ENCODE data around the gene RNF113B.

The RNF113B gene

DNA sequence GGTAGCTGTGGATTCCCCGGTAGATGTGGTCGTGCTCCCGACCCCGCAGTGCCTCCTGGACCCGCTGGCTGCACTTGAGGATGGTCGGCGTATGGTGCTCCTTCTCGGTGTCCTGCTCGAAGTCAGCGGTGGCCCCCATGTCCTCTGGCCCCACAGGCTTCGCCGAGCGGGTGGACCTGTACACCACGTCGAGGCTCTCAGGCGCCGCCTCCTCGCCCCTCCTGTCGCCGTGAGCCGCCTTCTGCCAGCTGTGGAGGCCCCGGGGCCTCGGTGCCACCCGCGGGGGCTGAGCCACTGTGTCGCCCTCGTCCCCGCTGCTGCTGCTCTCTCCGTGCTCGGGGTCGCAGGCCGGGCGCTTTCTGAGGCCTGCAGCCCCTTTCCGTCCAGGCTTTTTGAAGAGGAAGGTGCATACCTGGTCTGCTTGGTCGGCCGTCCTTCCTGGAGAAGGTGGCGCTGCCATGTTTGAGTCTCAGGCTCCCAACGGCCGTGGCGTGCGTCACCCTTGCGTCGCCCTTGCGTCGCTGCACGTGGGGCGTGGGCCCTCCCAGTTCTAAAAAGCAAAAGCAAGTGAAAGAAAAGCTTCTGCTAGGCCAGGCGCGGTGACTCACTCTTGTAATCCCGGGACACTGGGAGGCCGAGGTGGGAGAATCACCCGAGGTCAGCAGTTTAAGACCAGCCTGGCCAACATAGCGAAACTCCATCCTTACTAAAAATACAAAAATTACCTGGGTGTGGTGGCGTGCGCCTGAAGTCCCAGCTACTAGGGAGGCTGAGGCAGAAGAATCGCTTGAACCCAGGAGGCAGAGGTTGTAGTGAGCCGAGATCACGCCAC lies at the start of gene RNF113B:
RNF113B (minus strand) TSS at position 493 of the 832 bp plus-strand sequence; CDS start at position 460, 33 bp downstream.
- no peak for DNase-seq

DNA sequence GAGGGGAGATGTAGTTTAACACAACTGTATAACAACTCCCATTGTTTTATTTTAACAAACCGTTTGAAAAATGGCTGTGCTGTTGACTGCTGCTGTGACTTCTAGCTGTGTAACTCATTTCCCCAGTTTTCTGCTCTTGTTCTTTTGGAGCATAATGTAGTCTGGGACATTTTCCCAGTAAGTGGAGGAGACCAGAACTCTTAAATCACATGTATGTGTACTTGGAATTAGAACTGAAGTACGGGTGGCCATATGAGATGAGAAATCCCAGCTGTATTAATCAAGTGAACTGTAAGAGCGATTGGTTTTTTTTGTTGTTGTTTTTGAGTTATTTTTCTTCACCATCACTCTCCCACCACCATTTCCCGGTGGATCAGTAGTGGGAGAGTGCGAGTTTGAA lies 49.4 kb upstream of the RNF113B start:
- no peak for DNase-seq

DNA sequence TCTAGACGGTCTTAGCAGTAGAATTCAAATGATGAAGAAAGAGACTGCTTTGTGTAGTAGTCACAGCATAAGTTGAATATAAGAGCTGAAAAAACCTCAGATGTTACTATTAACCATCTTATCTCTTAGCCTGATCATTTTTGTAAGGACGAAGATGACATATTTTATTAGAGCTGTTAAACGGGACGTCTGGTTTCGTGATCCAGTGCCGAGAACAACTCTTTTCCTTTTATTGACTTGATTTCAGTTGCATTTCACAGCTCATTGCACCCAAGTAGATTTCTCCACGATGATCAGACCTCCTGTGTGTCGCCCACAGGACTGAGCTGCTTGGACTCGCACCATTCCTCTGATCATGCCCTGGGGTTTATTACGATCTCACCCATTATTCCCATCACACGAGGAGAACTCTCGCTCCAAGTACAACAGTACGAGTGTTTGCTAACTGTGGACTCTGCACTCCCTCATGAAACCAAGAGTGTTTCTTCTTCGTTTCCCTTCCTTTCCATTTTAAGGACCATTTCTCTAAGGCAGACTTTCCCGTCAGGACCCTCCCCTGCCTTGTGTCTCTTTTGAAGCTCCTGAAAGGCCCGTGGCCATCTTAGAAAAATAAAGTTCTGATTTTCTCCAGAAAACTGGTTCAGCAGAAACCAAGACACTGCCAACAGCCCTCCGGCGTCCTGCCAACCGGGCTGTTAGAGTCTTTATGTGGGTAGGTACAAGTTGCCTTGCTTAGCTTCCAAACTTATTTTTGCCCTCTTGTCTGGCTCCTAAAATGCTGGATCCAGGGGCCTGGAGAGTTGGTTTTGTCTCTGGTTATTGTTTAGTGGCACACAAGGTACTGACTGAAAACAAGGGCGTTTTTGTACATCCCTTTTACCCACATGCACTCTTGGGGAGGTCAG lies 48.2 kb upstream of the RNF113B start:
- no peak for DNase-seq

DNA sequence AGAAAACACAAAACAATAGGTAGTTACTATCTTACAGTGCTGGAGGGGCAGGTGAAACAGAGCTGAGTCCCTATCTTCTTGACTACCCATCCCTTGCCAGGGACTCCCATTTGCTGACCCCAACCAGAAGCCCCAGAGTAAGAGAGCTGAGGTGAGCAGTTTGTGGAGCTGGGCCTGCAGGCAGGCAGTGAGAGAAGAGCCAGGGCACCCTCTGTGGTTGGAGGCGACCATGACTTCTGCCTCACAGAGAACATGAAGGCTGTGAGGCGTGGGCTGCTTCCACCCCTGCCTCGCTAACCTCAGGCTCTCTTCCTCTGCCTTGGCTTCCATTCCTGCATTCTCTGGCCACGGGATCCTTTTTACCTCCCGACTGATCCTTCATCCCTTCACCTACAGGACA lies 47.5 kb upstream of the RNF113B start:
- DNase-seq = no peak

DNA sequence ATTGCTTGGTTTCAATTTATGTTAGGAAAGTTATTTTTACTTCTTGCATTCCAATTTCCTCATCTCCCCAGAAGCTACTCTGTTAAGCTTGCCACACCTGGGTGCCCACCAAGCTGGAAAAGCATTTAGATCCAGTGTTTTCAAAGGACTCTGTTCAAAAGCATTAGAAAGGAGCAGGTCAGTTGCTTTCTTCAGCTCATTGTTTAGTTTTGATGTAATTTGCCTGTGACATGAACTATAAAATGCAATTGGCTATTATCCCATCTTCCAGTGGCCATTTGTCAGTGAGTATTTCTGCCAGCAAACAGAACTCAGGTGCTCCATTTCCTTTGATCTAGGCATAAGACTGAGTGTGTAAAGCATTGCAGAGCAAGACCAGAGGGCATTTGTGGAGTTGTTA lies 46.7 kb upstream of the RNF113B start:
- no peak for DNase-seq

DNA sequence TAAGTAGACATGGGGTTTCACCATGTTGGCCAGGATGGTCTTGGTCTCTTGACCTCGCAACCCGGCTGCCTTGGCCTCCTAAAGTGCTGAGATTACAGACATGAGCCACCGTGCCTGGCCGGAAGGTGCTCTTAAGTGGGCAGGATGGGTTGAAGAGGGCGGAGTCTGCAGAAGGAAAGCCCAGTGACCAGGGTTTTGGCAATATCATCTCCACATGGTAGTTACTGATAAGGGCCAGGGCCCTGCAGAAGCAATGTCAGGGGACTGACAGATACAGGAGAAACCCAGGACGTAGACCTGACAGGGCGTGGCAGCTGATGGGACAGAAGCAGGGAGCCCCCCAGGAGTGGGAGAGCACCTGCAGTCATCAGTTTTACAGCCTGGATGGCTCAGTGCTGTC lies 45.7 kb upstream of the RNF113B start:
- no peak for DNase-seq

DNA sequence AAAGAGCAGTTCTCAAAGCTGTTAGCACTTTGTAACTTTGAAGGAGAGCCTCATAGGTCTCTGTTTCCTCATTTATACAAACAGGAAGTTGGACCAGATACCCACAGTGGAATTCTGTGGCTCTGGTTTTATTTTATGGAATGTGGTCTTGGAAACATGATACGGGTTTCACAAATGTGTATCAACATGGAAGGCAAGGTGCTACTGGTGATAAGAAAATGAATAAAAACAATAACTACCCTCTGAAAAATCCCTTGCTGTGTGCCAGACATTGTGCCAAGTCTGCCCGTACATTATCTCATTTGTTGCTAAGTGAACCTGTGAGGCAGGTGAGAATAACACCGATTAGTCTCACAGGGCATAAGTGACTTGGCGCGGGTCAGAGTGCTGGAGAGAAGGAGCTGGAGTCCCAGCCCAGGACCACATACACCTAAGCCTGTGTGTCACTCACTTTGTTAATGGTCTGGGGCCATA lies 45.0 kb upstream of the RNF113B start:
- no peak for DNase-seq

DNA sequence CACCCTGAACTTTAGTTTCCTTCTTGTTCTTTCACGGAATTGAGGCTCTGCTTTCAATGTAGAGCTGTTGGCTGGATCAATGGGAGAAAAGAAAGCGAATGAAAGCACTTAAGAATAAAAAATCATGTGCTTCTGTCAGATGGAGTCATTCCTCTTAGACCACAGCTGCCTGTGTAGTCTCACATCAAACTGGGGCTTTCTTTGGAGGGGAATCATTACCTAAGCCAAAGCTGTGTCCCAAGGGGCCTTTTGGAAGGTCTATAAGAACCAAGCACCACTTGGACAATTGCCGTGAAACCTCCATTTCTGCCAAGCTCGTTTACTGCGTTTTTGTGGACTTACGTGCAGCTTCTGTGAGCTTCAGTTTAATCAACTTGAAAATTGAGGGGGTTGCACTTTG lies 44.2 kb upstream of the RNF113B start:
- DNase-seq = no peak

DNA sequence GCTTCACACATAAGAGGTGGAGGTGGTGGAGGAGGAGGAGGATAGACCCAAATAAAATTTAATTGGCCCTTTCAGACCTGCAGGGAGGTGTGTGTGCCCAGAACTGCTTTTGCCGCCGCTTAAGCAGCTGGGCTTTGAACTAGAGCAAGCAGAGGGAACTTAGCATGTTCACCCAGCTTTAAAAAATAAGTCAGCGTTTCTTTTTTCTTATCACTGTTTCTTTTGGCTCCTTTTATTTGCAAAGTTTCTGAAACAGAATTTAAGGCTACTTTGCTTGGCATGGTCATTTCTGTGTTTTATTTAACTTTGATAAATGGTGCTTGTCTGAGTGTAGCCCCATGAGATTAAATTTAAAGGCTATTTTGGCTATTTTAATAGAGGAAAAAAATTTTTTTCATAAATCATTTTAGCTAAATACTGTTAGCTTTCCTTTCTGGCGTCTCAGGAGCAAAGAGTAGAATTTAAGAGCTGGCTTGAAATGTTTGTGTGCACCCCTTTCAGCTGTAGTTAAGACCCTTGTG lies 43.3 kb upstream of the RNF113B start:
- DNase-seq = no peak

DNA sequence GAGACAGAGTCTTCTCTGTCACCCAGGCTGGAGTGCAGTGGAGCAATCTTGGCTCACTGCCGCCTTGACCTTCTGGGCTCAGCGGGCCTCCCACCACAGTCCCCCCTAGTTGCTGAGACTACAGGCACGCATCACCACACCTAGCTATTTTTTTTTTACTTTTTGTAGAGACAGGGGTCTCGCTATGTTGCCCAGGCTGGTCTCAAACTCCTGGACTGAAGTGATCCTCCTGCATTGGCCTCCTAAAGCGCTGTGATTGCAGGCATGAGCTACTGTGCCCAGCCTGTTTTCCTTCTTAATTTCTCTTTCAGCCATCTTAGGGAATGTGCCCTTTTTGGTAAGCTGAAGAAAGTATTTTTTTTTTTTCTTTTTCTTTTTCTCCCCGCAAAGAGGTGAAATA lies 42.6 kb upstream of the RNF113B start:
- no peak for DNase-seq

DNA sequence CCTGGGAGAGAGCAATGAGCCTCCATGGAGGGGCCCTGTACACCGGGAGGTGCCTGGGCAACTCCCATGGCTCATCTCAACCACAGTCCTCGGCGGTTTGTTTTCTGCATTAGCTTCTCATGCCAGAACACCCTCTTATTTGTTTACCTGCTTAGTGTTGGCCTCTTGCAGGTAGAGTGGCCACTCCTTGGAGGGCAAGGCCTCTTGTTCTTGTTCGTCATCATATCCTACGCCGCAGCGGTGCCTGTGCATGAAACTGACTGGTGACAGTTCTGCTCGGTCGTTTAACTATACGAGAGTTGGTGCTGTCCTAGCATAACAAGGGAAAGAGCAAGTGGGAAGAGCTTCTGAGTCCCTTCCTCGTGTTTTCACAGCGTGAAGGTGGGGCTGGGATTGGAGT lies 40.5 kb upstream of the RNF113B start:
- peak; percentile 48 for DNase-seq

DNA sequence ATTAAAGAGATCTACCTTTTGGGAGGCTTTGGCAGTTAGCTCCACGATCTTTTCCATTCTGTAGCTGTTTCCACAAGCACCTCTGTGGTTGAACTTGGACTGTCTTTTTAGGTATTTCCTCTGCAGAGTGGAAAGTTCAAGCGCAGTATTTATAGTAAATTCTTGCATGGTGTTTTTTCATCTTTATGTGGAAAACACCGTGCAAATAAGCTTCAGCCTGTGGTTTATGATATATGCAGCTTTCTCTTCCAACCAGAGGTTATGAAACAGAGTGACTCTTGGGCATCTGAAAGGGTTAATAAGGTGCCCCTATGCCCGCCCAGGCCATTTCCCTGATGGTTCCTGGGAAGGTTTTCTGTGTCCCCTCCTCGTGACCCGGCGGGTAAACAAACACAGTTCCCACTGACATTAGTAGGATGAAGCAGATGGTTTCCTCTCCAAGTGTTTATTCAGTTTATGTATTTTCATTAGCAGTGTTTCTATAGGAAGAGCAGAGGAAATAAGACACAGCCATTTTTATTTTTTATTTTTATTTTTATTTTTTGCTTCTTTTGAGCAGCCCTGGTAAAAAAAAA lies 39.7 kb upstream of the RNF113B start:
- peak; percentile 42 for DNase-seq

DNA sequence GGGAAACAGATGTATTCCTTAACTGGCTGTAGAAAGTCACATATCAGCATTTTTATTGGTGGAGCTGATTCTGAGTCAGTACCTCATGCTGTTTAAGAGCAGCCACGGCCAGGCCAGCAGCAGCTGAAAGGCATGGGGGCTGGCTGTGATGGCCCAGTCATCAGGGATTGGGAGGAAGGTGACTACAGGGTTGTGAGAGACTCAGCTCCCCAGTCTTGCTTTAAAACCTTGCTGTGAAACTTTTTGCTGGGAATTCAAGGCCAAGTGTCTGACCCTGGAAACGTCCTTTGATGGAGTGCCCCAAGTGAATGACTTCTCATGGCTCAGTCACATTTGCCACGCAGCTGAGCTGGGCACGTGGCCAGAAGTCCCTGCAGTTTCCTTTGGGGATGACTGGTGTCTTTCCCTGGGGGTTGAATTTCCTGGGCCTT lies 39.1 kb upstream of the RNF113B start:
- no peak for DNase-seq

DNA sequence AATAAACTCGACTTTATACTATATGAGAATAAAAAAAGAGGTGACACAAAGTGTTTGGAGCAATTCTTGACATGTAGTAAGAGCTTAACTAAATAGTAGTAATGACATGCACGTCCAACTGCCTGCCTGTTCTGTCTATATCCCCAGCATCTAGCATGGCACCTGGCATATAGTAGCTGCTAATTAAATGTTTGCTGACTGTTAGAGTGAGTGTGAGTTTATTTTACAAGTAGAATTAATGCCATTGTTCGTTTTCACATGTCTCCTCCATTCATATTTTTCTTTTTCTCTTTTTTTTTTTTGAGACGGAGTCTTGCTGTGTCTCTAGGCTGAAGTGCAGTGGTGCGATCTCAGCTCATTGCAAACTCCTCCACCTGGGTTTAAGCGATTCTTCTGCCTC lies 38.4 kb upstream of the RNF113B start:
- no peak for DNase-seq

DNA sequence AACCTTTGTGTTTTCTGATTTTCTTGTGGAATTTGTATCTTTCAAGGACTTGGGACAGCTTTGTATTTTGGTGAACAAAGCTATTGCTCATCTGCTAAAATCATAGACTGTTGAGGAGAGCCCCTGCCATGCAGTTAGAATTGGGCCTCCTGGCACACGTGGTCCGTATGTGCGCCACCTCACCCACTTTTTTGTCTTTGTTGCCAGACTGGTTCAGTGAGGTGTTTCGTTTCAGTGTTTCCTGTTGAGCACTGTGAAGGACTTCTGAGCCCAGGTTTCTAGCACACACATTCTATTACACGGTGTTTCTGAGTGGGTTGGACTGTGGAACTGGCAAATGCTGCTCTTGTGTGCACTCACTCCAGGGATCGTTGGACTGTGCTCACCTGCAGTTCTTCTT lies 37.6 kb upstream of the RNF113B start:
- peak; percentile 77 for DNase-seq

DNA sequence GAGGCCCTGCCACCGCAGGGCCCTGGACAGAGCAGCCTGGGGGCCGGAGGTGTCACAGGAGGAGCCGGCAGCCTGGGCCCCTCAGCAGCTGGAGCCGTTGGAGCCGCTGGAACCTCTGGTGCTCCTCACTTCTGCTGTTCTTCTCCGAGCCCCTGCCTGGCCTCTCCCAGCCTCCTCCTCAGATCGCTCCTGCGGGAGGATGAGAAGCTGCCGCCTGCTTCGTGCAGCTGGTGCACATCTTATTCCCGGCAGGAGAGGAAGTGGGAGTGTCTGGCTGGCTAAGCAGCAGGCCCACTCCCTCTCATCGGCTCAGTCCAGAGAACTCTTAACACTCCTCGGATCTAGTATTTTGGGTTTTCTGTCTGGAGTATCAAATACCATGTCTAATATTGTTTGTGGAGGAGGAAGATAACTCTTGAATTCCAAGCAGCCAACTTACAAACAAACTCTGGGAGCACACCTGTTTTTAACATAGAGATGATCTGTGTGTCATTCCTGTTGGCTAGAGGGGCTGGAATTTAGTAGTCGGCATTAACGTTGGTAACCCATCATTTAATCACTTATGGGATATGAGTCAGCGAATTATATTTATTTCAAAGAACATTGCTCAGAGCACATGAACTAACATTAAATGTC lies 37.1 kb upstream of the RNF113B start:
- no peak for DNase-seq

DNA sequence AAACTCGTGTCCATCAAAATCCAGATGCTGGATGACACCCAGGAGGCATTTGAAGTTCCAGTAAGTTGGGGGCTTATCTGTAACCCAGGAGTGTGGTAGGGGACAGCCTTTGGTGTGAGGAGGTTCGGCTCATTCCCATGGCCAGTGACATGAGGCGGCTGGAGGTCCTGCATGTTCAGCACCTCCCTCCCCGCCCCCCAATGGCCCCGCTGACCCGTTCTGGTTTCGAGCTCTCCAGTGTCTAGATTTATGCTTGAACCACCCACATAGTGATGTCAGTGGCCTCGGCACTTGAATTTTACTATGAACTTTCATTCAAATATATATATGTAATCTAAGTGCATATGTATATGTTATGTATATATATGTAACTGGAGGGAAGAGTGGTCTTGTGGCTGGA lies 36.3 kb upstream of the RNF113B start:
- no peak for DNase-seq

DNA sequence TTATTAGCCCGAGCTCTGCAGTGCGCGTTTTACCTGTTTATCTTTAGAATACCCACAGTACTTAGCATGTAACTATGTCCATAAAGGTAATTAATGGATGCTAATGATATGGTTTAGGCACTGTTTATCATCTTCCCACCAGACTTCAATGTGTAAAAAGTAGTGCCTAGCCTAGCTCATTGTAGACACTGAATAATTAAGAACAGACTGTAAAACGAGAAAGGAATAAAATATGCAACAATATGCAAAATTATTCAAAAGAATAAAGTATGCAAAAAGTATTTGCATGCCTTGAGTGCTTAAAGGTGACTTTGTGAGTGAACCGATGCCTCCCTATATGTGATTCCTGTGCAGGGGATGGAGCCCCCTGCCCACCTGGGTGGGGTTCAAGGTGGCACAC lies 35.7 kb upstream of the RNF113B start:
- no peak for DNase-seq

DNA sequence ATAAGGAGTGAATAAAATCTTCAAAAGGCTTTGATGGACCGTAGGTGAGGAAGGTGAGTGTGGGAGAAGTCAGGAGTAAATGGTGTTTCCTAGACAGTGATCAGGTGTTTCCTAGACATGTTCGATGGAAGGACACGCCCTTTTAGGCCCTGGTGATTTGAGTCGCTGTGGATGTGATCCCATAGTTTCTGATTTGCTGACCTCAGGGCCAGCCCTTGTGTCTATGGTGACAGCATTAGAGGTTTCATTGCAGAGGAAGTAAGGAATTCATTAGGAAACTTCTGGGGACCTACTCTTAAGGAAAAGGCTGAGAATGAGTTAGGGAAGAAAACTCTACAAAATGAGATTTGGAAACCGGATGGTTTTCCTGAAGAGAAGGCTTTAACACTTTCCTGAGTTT lies 31.5 kb upstream of the RNF113B start:
- DNase-seq = no peak

DNA sequence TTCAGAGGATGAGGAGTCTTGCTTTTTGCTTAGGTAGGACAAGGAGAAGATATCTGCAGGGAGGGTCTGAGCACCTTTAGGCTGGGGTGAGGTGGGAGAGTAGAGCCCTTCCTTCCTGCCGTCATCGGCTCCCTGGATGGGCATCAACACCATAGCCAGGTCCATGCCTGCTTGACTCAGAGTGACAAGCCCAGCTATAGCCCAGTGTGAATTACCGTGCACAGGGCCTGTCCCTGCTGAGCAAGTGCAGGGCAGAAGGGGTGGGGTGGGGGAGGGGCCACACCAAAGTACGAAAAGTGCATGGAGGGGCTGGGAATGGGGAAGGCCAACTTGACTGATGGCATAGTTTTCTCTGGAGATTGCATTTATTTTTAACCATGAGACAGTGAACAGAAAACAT lies 30.3 kb upstream of the RNF113B start:
- DNase-seq = no peak

DNA sequence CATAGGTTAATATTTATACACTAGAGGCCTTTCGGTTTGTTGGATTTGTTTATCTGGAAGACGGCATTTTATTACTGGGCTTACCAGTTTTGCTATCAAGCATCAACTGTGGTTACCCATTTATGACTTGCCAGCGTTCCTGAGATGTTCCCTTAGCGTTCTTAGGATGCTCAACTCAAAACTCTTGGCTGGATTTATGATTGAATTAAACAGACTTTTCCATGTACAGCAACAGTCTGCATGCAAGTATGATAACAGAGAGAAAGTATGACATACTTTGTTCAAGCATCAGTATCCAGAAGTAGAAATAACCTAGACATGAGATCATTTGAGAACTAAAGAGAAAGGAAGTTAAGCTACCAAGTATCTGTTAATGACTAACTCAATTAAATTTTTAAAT lies 29.9 kb upstream of the RNF113B start:
- DNase-seq = no peak

DNA sequence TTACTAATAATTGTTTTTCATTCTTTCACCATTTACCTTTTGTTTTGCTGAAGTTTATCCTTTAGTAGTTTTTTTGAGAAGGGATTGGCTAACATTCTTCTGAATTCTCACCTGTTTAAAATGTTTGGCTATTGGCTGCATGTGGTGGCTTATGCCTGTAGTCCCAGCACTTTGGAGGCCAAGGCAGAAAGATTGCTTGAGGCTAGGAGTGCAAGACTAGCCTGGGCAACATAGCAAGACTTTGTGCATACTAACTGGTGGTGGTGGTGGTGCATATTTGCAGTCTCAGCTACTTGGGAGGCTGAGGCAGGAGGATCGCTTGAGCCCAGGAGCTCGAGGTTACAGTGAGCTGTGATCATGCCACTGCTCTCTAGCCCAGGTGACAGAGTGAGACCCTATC lies 27.5 kb upstream of the RNF113B start:
- no peak for DNase-seq
